MM.1S (cell line): Measurements from ENCODE around the gene OSTF1.

Experiments
- DNase-seq: peaks from one replicate; pipeline ENCODE4 v3.0.0-alpha.2; 2015
- H2AFZ ChIP-seq: fragments of 300-600 bp; sonication (generic); 2 replicates; pipeline ENCODE4 v1.6.0; 2016; ENCODE audit warnings: antibody characterized with exemption, low read length
- H3F3A ChIP-seq: fragments of 300-600 bp; sonication (generic); 2 replicates; pipeline ENCODE4 v1.6.1; 2016; ENCODE audit warnings: mild to moderate bottlenecking, antibody characterized with exemption, low read length, moderate library complexity, mixed read lengths; ENCODE audit not compliant: insufficient read depth
- H3K27ac ChIP-seq: fragments of 300-600 bp; sonication (generic); 2 replicates; pipeline ENCODE4 v1.5.1; 2016; ENCODE audit warnings: mild to moderate bottlenecking, low read length
- H3K27me3 ChIP-seq: fragments of 300-600 bp; sonication (generic); replicated peaks from 2 replicates; pipeline ENCODE4 v1.6.0; 2016; ENCODE audit warnings: low read length; ENCODE audit not compliant: insufficient read depth
- H3K36me3 ChIP-seq: fragments of 300-600 bp; sonication (generic); replicated peaks from 2 replicates; pipeline ENCODE4 v1.6.1; 2016; ENCODE audit warnings: mild to moderate bottlenecking, low read length, mixed read lengths; ENCODE audit not compliant: insufficient read depth
- H3K4me1 ChIP-seq: fragments of 300-600 bp; sonication (generic); 2 replicates; pipeline ENCODE4 v1.6.1; 2016; ENCODE audit warnings: low read length, mixed read lengths
- H3K4me2 ChIP-seq: fragments of 300-600 bp; sonication (generic); 2 replicates; pipeline ENCODE4 v1.6.0; 2016; ENCODE audit warnings: low read depth, low read length
- H3K4me3 ChIP-seq: fragments of 300-600 bp; sonication (generic); 2 replicates; pipeline ENCODE4 v1.5.1; 2016; ENCODE audit warnings: low read length, mixed read lengths
- H3K79me2 ChIP-seq: fragments of 300-600 bp; sonication (generic); 2 replicates; pipeline ENCODE4 v1.6.1; 2016; ENCODE audit warnings: mixed run types, low read length, mixed read lengths
- H3K9ac ChIP-seq: fragments of 300-600 bp; sonication (generic); 2 replicates; pipeline ENCODE4 v1.6.1; 2016; ENCODE audit warnings: low read length, mixed read lengths
- H3K9me2 ChIP-seq: fragments of 300-600 bp; sonication (generic); replicated peaks from 2 replicates; pipeline ENCODE4 v1.6.1; 2016; ENCODE audit warnings: mild to moderate bottlenecking, low read length, mixed read lengths; ENCODE audit not compliant: insufficient read depth
- H3K9me3 ChIP-seq: fragments of 300-600 bp; sonication (generic); replicated peaks from 2 replicates; pipeline ENCODE4 v1.6.1; 2016; ENCODE audit warnings: mild to moderate bottlenecking, low read length, mixed read lengths; ENCODE audit not compliant: insufficient read depth
- H4K20me1 ChIP-seq: fragments of 300-600 bp; sonication (generic); 2 replicates; pipeline ENCODE4 v1.6.1; 2016; ENCODE audit warnings: mild to moderate bottlenecking, low read length, moderate library complexity, mixed read lengths; ENCODE audit not compliant: insufficient read depth
- EZH2 ChIP-seq: fragments of 300-600 bp; sonication (generic); optimal IDR thresholded peaks from 2 replicates; pipeline ENCODE3; 2017; ENCODE audit warnings: low read depth, mild to moderate bottlenecking, antibody characterized with exemption, low read length, mixed read lengths
- EZH2phosphoT487 ChIP-seq: fragments of 300-600 bp; sonication (generic); IDR thresholded peaks from 2 replicates; pipeline ENCODE4 v1.6.1; 2018; ENCODE audit warnings: antibody characterized with exemption, low read length
- TF ChIP-seq, protein P1 (sequence below): fragments of 300-600 bp; sonication (generic); IDR thresholded peaks from 2 replicates; pipeline ENCODE4 v1.5.1; 2016; ENCODE audit warnings: antibody characterized with exemption, low read length, mixed read lengths

OSTF1 gene

DNA sequence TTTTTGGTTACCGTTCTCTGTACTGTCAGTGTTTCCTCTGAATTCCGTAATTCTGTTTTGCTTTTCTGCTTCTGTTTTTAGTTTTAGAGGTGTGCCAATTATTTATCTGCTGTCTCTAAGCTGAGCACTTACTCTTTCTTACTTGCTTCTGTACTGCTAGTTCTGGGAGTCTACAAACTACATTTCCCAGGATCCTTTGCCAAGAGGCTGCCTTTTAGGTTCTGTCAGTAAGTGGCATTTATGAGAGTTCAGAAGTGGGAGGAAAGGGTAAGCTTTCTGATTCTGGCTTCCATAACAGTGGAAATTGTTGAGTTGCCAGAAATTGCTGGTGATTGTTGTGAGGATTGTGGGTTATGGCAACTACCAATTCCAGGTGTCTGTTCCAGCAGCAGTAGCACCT is 102.4 kb downstream of the OSTF1 start:
- Histone ChIP-seq H3K9me2 (no peaks in the 10 kb centered on the region), H3K9ac (no peak overlapping the region), H4K20me1 (no peaks in the 10 kb centered on the region), H3K9me3 (no peaks in the 10 kb centered on the region), H3K4me1 (no peaks in the 10 kb centered on the region), H3F3A (no peaks in the 10 kb centered on the region), H3K79me2 (no peaks in the 10 kb centered on the region), H3K36me3 (no peaks in the 10 kb centered on the region), H2AFZ (no peak overlapping the region), H3K4me3 (no peak overlapping the region), H3K27me3 (no peaks in the 10 kb centered on the region), H3K27ac (no peak overlapping the region), H3K4me2 (no peak overlapping the region)
- DNase-seq = no peak
- TF ChIP-seq, protein P1, sequence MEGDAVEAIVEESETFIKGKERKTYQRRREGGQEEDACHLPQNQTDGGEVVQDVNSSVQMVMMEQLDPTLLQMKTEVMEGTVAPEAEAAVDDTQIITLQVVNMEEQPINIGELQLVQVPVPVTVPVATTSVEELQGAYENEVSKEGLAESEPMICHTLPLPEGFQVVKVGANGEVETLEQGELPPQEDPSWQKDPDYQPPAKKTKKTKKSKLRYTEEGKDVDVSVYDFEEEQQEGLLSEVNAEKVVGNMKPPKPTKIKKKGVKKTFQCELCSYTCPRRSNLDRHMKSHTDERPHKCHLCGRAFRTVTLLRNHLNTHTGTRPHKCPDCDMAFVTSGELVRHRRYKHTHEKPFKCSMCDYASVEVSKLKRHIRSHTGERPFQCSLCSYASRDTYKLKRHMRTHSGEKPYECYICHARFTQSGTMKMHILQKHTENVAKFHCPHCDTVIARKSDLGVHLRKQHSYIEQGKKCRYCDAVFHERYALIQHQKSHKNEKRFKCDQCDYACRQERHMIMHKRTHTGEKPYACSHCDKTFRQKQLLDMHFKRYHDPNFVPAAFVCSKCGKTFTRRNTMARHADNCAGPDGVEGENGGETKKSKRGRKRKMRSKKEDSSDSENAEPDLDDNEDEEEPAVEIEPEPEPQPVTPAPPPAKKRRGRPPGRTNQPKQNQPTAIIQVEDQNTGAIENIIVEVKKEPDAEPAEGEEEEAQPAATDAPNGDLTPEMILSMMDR = no peak
- TF ChIP-seq EZH2phosphoT487 (no peak), EZH2 (no peak)
